Coronary artery (tissue), 2 donors: ENCODE data around the gene RNASEH1.

Experiments
- DNase-seq: peaks from one replicate; pipeline ENCODE4 v3.0.0-alpha.2; 2017; ENCODE audit warnings: low spot score
- H3K27ac ChIP-seq, 2 donors: fragments of 200-600 bp; sonication (generic); one replicate each; pipeline ENCODE4 v1.5.1; 2016 to 2019
- H3K4me3 ChIP-seq: fragments of 200-600 bp; sonication (generic); 2 replicates; pipeline ENCODE4 v1.5.1; 2016; ENCODE audit warnings: mild to moderate bottlenecking, moderate library complexity
- TF ChIP-seq, protein P1 (sequence below): fragments of 200-600 bp; sonication (generic); IDR thresholded peaks from one replicate; pipeline ENCODE4 v1.5.1; 2019; ENCODE audit warnings: antibody characterized with exemption

RNASEH1 gene

DNA sequence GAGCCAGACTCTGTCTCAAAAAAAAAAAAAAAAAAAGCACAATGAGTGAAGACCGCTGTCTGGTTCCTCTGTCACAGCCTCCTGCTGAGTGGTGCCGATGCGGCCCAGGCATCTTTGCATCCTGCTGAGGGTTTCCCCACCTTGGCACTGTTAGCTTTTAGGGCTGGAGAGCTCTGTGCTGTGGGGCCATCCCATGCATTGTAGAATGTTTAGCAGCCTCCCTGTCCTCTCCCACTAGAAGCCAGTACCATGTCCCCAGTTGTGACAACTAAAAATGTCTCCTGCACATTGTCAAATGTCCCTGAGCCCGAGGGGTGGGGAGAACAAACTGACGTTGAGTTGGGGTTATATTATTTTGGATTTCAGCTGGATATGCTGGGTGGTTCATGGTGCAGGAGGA is 28.9 kb upstream of the RNASEH1 start:
- Histone ChIP-seq H3K27ac (no peak overlapping the region), H3K4me3 (no peak overlapping the region)
- DNase-seq = no peak
- TF ChIP-seq, protein P1, sequence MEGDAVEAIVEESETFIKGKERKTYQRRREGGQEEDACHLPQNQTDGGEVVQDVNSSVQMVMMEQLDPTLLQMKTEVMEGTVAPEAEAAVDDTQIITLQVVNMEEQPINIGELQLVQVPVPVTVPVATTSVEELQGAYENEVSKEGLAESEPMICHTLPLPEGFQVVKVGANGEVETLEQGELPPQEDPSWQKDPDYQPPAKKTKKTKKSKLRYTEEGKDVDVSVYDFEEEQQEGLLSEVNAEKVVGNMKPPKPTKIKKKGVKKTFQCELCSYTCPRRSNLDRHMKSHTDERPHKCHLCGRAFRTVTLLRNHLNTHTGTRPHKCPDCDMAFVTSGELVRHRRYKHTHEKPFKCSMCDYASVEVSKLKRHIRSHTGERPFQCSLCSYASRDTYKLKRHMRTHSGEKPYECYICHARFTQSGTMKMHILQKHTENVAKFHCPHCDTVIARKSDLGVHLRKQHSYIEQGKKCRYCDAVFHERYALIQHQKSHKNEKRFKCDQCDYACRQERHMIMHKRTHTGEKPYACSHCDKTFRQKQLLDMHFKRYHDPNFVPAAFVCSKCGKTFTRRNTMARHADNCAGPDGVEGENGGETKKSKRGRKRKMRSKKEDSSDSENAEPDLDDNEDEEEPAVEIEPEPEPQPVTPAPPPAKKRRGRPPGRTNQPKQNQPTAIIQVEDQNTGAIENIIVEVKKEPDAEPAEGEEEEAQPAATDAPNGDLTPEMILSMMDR = no peak

DNA sequence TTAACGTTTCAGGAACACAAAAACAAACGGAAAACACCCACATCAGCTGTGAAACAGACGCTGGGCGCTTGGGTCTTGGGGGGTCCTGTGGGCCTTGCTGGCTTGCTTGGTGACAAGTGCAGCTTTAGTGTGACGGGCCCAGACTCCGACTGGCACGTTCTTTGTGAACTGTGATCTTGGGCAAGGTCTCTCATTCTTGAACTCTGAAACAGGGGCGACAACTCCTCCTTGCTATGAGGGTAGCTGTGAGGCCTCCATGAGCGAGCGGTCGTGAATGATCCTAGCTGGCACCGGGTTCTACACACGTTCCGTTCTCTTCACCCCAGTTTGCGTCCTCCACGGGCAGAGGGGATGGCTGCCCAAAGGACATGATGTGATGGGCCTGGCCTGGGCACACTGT is 28.1 kb upstream of the RNASEH1 start:
- Histone ChIP-seq H3K4me3 (no peak overlapping the region), H3K27ac (peak overlapping the region; percentile 83 to 85)
- no peak for DNase-seq
- TF ChIP-seq, protein P1 = no peak

- no peak for DNase-seq
- TF ChIP-seq, protein P1 = no peak
- Histone ChIP-seq H3K27ac (peak overlapping the region; percentile 83 to 85), H3K4me3 (peak overlapping the region; percentile 60)
These were observed 27.4 kb upstream of the RNASEH1 start for GRCh38 chr2:3585261-3586109.

DNA sequence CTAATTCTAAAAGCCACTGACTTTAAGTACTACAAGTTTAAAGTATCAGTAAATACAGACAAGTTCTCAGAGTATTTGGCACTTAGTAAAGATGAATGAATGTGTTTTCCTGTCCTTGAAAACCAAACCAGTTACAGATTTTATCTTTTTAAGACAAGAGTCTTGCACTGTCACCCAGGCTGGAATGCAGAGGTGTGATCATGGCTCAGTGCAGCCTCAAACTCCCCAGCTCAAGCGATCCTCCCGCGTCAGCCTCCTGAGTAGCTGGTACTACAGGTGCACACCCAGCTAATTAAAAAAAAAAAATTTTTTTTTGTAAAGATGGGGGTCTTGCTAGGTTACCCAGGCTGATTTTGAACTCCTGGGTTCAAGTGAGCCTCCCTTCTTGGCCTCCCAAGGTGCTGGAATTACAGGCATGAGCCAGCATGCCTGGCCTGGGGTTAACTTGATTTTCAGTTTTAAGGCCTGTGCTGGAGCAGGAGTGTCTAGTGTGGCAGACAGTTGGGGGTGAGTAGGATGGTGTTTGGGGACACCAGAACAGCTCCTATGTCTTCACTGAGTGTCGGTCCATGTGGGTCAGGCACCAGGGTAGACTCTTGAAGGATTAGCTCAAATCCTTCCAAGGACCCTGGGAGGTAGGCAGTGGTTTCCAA is 26.6 kb upstream of the RNASEH1 start:
- Histone ChIP-seq H3K4me3 (peak overlapping the region; percentile 60), H3K27ac (peak overlapping the region; percentile 83 to 85)
- DNase-seq = no peak
- TF ChIP-seq, protein P1 = no peak

DNA sequence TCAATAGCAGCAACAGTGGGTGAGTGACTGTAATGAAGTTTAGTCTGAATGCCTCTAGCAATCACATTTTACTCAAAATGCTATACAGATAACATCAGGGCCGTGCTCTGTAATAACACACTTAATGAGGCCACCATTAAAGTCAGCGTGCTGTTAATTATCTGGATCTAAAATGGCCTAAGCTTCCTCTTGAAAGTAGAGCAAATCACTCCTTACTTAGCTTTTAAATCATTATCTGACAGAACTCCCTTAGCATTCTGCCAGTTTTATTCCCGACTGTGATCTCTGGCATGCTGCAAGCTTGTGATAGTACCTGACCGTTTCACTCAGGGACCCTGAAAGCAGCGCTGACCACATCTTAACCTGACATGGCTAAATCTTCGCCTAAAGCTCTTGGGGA is 25.9 kb upstream of the RNASEH1 start:
- H3K27ac ChIP-seq = peak overlapping the region in 1 of 2 donors; percentile 54
- TF ChIP-seq, protein P1 = no peak
- no peak for DNase-seq
- no peak overlapping the region for H3K4me3 ChIP-seq

- TF ChIP-seq, protein P1 = no peak
- DNase-seq = no peak
- Histone ChIP-seq H3K4me3 (no peak overlapping the region), H3K27ac (no peak overlapping the region)
These were observed 23.5 kb upstream of the RNASEH1 start for GRCh38 chr2:3581367-3582262.
